ENCODE results near the gene MKLN1. TPM values are rescaled to one million over a fixed set of nuclear protein-coding genes. Genes with fewer than 3 reads are reported as not detected.
A peak's percentile ranks its signal among the peaks of the same experiment; 100 is the strongest.
"Not testable (repeated sequence)": the region's sequence is repeated elsewhere in the genome, so short reads cannot be mapped to it uniquely, and the experiment has no call there.

The MKLN1 gene
- polyA plus RNA-seq, 3 donors, result 33.4 to 42.9 (median 38.0) TPM

- DNase-seq, result peak; percentile 87
Measured at GRCh38 chr7:131513245-131514061, 185.8 kb downstream of the MKLN1 start.

- DNase-seq, result not testable (repeated sequence)
Measured at GRCh38 chr7:131515471-131515870, 187.8 kb downstream of the MKLN1 start.

GRCh38 chr7:131517218-131517923, 189.7 kb downstream of the MKLN1 start:
- DNase-seq, result no peak

- DNase-seq, result no peak
Measured at GRCh38 chr7:131518626-131519025, 190.9 kb downstream of the MKLN1 start.

GRCh38 chr7:131521651-131522163, 194.0 kb downstream of the MKLN1 start:
- DNase-seq, result no peak

- DNase-seq, result no peak
Measured at GRCh38 chr7:131522325-131522930, 194.8 kb downstream of the MKLN1 start.

- no peak for DNase-seq
Measured at GRCh38 chr7:131524115-131524514, 196.4 kb downstream of the MKLN1 start.

GRCh38 chr7:131524703-131525102, 197.0 kb downstream of the MKLN1 start:
- DNase-seq, result no peak

GRCh38 chr7:131525820-131526219, 198.1 kb downstream of the MKLN1 start:
- DNase-seq, result no peak

GRCh38 chr7:131527456-131527855, 199.8 kb downstream of the MKLN1 start:
- DNase-seq, result no peak

- DNase-seq, result no peak
Measured at GRCh38 chr7:131529179-131529578, 201.5 kb downstream of the MKLN1 start.

GRCh38 chr7:131529617-131530016, 201.9 kb downstream of the MKLN1 start:
- no peak for DNase-seq

- no peak for DNase-seq
Measured at GRCh38 chr7:131530137-131530536, 202.5 kb downstream of the MKLN1 start.

- DNase-seq, result no peak
Measured at GRCh38 chr7:131532570-131533091, 205.0 kb downstream of the MKLN1 start.

- DNase-seq, result no peak
Measured at GRCh38 chr7:131533151-131533559, 205.5 kb downstream of the MKLN1 start.

- no peak for DNase-seq
Measured at GRCh38 chr7:131533566-131534561, 206.2 kb downstream of the MKLN1 start.

GRCh38 chr7:131536361-131536849, 208.7 kb downstream of the MKLN1 start:
- no peak for DNase-seq

GRCh38 chr7:131537571-131537978, 209.9 kb downstream of the MKLN1 start:
- no peak for DNase-seq

GRCh38 chr7:131538071-131538812, 210.6 kb downstream of the MKLN1 start:
- no peak for DNase-seq

GRCh38 chr7:131538813-131539179, 211.1 kb downstream of the MKLN1 start:
- no peak for DNase-seq
